NCI-H226 (cell line): ENCODE data around the gene PRDM12.

Experiments used
- DNase-seq: peaks from one replicate; pipeline ENCODE4 v3.0.0-alpha.2; 2015

The PRDM12 gene

DNA sequence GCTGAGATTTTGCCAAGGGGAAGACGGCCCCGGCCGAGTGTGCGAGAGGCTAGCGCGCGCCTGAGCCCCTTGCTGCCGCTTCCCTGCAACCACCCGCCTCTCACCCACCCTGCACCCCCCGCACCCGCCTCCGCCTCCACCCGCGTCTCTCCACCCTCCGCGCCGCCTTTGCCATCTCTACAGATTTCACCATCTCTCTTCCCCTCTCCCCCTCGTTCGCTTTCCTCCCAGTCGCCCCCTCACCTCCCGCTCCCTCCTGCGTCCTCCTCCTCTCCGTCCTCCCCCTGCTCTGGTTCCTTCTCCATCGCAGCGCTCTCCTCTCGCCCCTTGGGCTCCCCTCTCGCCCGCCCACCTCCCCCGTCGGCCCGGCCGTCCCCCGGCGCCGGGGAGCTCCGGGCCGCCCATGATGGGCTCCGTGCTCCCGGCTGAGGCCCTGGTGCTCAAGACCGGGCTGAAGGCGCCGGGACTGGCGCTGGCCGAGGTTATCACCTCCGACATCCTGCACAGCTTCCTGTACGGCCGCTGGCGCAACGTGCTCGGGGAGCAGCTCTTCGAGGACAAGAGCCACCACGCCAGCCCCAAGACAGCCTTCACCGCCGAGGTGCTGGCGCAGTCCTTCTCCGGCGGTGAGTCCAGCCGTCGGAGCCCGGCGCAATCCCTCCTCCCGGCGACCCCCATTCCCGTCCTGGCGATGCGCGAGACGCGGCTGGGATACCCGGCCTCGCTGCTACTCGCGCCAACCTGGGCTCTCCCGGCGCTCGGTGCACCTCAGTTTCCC lies at the start of gene PRDM12:
TSS of gene PRDM12 (plus strand) at position 344 of the 778 bp plus-strand sequence. CDS start at position 404, 60 bp downstream.
- DNase-seq = no peak

DNA sequence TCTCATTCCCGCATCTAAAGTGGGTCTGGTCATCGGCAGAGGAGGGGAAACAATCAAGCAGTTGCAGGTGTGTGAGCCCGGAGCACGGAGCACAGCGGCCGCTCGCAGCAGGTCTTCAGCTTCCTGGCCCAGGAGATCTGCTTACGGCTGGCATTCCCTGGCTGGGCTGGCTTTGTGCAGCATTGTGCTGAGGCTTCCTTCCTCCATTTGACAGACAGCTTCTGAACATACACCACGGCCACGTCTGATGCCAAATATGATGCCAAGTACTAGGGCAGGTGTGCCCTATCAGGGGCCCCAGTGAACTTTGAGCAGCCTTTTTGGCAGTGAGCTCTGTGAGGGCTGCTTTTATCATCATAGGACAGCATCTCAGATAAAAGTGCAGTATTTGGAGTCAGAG lies 47.9 kb upstream of the PRDM12 start:
- DNase-seq = no peak

DNA sequence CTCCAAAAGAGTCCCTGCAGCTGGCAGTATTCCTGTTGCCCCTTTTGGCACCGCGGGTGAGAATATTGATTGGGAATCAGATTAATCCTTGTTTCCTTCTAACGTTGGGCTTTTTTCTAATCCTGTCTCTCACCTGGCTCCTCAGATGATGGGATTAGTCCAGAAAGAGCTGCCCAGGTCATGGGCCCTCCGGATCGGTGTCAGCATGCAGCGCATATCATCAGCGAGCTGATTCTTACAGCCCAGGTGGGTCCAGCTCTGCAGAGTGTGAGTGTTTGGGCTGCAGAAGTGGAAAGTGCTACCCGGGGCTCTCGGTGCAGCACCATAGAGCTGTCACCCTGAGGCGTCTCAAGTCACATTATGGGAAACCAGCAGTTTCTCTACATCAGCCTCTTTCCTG lies 40.9 kb upstream of the PRDM12 start:
- DNase-seq = no peak

DNA sequence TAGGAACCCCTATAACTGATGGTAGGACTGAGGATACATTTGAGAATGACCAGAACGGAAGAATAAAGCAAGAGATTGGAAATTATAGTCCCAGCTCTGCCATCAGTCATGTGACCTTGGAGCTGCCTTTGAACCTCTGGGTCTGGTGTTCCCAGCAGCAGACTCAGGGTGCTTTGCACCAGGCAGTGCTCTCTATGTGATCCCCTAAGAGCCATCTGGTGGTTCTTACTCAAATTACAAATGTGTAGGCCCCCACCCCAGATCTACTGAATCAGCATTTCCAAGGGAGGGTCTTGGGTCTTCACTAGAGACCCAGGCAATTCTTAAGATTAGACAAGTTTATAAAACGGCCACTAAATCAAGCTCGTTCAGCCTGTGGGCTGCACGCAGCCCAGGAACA lies 40.2 kb upstream of the PRDM12 start:
- DNase-seq = no peak

- no peak for DNase-seq
These were observed 38.0 kb upstream of the PRDM12 start for GRCh38 chr9:130626249-130626996.

DNA sequence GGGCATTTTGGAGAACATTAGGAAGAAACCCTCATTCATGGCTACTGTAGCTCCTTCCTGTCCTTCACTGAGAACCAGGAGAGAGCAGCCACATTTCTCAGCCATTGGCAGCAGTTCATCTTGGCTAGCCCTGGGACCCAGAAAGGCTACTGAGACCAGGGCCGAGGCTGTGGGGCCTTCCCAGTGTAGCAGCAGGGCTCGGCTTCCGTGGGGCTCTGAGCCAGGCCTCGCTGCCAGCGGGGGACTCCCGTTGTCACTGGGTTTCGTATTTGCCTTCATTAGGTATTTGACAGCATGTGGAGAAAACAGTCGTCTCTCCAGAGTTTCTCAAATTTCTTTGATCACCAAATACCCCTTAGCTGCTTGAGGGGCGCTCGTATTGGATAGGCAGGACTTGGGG lies 37.3 kb upstream of the PRDM12 start:
- no peak for DNase-seq

DNA sequence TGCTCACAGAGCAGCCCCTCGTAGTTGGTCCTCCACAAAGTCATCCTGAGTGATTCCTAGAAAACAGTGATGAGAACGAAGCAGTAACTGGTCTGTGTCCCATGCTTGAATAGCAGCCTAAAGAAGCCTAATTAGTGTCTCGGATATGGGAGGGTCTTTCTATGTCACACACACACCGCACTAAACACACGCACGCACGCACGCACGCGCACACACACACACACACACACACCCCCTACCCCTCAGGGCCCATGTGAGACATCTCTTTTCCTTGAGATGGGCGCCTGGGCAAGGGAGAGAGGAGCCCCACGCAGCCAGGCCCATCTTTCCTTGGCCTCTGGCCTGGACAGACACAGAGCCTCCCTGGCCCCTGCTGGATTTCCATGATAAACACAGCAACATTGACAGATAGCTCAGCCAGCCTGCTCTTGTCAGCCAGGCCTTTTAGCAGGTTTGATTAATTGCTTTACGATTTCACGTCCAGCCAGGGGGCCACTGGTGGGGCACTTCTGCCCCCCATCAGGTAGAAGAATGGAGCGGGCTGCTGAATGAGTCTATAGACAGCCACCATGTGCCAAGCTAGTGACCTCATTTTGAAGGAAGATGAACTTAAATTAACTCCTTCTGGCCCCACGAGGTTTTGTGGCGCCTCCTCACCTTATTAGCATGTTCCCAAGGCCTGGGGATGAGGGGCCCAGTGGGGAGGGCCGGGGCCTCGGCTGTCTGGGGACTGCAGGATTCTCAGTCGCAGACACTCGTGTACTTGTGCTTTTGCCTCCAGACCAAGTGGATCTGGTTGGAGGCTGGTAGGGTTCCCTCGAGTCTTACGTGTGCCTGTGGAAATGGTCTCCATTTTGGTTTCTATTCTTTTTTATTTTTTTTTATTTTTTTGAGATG lies 36.2 kb upstream of the PRDM12 start:
- DNase-seq = no peak

- DNase-seq = no peak
These were observed 34.8 kb upstream of the PRDM12 start for GRCh38 chr9:130629443-130630070.

DNA sequence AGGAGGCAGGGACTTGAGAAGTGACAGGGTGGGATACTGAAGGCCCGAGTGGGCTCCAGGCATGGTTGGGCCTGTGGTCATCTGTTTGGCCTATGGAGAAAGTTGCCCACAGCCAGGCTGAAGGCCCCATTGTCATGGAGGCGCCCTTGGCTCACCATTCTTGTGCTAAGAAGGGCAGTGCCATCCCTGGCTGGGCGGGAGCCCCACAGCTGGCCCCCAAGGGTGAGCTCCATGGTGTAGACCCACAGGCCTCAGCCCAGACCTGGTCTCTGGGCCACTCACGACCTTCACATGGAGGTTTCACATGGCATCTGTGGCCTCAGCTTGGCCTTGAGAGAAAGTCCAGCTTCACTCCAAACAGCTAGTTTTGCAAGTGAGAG lies 34.3 kb upstream of the PRDM12 start:
- no peak for DNase-seq

GRCh38 chr9:130630506-130631330 lies 33.7 kb upstream of the PRDM12 start:
- DNase-seq = no peak

DNA sequence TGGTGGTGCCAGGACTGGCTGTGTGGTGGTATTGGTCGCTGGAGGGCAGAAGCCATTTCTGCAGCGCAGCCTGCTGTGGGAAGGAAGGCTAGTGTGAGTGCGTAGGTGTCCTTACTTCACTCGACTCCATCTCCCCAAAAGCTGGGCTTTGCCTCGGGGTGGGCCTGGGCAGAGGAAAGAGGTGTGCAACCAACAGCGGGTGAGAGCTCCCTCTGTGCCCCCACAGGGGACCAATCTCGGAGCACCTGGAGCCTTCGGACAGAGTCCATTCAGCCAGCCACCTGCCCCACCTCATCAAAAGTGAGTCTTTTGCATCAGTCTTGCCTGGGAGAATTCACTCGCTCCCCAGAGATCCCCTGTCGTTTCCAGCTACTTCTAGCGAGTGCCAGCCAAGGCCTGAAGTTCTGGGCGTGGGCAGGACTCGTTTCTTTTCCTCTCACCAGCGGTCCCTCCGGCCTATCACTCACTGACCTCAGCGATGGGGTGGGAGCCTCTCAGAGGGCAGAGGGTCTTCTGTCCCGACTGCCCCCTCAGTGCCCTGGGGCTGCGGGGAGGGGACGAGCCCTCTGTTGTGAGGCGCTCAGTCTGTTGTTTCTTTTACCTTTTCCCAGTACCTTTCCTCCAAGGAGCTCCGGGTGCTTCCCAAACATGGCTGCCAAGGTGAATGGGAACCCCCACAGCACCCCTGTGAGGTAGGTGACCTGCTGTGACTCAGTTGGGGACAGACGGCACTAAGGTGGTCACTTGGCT lies 32.9 kb upstream of the PRDM12 start:
- no peak for DNase-seq

GRCh38 chr9:130632081-130632710 lies 32.2 kb upstream of the PRDM12 start:
- no peak for DNase-seq

DNA sequence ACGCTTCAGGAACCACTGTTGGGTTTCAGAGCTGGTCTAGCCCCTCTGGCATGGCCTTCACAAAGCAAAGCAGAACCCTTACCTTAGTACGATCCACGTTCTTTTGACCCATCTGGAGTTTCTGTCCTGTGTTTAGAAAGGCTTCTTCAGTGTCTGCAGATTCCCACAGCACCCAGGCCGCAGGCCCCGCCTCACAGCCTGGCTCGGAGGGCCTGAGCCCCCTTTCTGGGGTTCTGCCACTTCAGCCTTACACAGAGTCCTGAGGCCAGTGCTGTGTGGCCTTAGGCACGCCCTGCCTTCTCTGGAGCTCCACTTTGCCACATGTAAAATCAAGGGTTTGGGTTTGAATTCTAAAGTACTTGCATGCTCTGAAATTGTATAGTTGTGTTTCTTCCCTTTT lies 31.6 kb upstream of the PRDM12 start:
- no peak for DNase-seq

DNA sequence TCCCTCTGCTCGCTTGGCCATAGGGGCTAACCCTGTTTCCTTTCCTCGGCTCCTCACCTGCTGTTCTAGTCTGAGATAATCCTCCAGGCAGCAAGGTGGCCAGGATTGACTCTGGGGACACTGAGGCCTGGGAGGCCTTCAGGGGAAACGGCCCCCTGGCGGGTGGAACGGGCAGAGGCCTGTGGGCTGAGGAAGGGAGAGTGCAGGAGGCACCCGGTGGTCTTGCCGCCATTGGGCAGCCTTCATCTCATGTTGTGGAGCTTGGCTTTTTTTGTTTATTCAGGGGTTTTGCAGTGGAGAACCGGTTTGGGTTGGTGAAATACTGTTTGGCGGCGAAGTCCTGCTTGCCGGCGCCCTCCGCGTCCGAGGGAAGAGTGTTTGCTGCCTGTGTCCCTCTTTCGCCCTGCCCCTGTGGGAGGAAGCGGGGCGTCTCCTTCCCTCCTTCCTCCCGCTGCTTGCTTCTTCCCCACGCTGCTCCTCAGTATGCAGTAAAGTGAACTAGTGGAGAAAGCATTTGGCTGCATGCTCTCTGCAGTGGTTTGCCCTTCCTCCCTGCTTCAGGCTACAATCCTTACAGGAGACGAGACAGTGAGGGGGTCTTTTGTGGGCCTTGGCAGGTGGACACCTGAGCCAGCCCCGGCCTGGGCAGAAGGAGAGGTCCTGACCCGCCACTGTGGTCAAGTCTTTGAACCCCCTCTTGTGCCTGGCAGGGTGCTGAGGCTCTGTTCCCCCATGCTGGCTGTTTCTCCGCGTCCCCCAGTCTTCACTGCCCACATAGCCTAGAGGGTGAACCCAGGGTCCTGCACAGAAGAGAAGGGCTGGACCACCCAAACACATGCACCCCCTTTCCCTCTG lies 30.8 kb upstream of the PRDM12 start:
- no peak for DNase-seq

GRCh38 chr9:130634191-130634768 lies 30.1 kb upstream of the PRDM12 start:
- no peak for DNase-seq

DNA sequence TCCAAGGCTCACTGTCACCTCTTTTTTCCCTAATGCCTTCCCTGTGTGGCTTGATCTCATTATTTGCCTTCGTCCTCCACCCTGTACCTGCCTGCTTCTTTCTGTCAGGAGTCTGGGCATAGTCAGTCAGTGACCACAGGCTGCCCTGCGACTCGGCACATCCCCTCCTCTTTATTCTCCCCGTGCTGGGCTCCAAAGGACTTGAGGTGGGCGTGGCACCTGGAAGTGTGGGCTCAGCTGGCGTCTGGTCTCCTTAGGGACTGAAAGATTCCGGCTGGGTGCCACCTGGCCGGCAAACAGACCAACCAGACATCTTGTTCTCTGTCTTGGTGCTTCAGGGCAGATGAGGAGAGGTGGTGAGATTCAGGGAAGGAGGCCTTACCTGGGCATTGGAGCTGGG lies 29.6 kb upstream of the PRDM12 start:
- no peak for DNase-seq

GRCh38 chr9:130635306-130635705 lies 29.1 kb upstream of the PRDM12 start:
- DNase-seq = no peak

GRCh38 chr9:130635721-130636647 lies 28.4 kb upstream of the PRDM12 start:
- DNase-seq = no peak
